Measurements from ENCODE around the gene ABCC10.
A peak's percentile ranks its signal among the peaks of the same experiment; 100 is the strongest.
"Not testable (repeated sequence)": the region's sequence is repeated elsewhere in the genome, so short reads cannot be mapped to it uniquely, and the experiment has no call there.

ABCC10 gene

GRCh38 chr6:43391440-43392031 lies 35.8 kb upstream of the ABCC10 start:
- H3K9ac ChIP-seq (ENCODE audit: low read length): no peak overlapping the region
- H3K27ac ChIP-seq (ENCODE audit: low read length): no peak overlapping the region
- TF ChIP-seq, protein P1, sequence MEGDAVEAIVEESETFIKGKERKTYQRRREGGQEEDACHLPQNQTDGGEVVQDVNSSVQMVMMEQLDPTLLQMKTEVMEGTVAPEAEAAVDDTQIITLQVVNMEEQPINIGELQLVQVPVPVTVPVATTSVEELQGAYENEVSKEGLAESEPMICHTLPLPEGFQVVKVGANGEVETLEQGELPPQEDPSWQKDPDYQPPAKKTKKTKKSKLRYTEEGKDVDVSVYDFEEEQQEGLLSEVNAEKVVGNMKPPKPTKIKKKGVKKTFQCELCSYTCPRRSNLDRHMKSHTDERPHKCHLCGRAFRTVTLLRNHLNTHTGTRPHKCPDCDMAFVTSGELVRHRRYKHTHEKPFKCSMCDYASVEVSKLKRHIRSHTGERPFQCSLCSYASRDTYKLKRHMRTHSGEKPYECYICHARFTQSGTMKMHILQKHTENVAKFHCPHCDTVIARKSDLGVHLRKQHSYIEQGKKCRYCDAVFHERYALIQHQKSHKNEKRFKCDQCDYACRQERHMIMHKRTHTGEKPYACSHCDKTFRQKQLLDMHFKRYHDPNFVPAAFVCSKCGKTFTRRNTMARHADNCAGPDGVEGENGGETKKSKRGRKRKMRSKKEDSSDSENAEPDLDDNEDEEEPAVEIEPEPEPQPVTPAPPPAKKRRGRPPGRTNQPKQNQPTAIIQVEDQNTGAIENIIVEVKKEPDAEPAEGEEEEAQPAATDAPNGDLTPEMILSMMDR (IDR thresholded peaks at IDR 0.05; ENCODE audit: low read length): no peak
- no peaks in the 10 kb centered on the region for H3K79me2 ChIP-seq (ENCODE audit: low read length)
- no peaks in the 10 kb centered on the region for H3K9me3 ChIP-seq (replicated peaks; ENCODE audit: insufficient read depth, low read length)
- H3K9me2 ChIP-seq (replicated peaks; ENCODE audit: insufficient read depth, low read length): no peaks in the 10 kb centered on the region
- H3K4me1 ChIP-seq (ENCODE audit: low read length): no peaks in the 10 kb centered on the region
- no peak overlapping the region for H3K4me3 ChIP-seq (ENCODE audit: low read length)
- H3K4me2 ChIP-seq (ENCODE audit: low read depth, low read length): no peak overlapping the region
- H3K36me3 ChIP-seq (replicated peaks; ENCODE audit: insufficient read depth, low read length): no peaks in the 10 kb centered on the region
- H2AFZ ChIP-seq (ENCODE audit: low read length): no peak overlapping the region
- no peaks in the 10 kb centered on the region for H4K20me1 ChIP-seq (ENCODE audit: insufficient read depth, low read length)
- no peaks in the 10 kb centered on the region for H3F3A ChIP-seq (ENCODE audit: insufficient read depth, low read length)
- DNase-seq: no peak
- no peaks in the 10 kb centered on the region for H3K27me3 ChIP-seq (replicated peaks; ENCODE audit: insufficient read depth, low read length)

- not testable (repeated sequence) for H3K9ac ChIP-seq (ENCODE audit: low read length); DNase-seq; H3K4me3 ChIP-seq (ENCODE audit: low read length); H4K20me1 ChIP-seq (ENCODE audit: insufficient read depth, low read length); H3K9me3 ChIP-seq (replicated peaks; ENCODE audit: insufficient read depth, low read length); H3K4me2 ChIP-seq (ENCODE audit: low read depth, low read length); H3K36me3 ChIP-seq (replicated peaks; ENCODE audit: insufficient read depth, low read length); H3F3A ChIP-seq (ENCODE audit: insufficient read depth, low read length); H3K27ac ChIP-seq (ENCODE audit: low read length); H3K4me1 ChIP-seq (ENCODE audit: low read length); H3K27me3 ChIP-seq (replicated peaks; ENCODE audit: insufficient read depth, low read length); H3K79me2 ChIP-seq (ENCODE audit: low read length); H3K9me2 ChIP-seq (replicated peaks; ENCODE audit: insufficient read depth, low read length)
- 0 out of 2 replicates have a peak overlapping the region, but pooled peaks have one; percentile 27 for H2AFZ ChIP-seq (ENCODE audit: low read length)
Measured at GRCh38 chr6:43393133-43393532, 34.2 kb upstream of the ABCC10 start.

DNA sequence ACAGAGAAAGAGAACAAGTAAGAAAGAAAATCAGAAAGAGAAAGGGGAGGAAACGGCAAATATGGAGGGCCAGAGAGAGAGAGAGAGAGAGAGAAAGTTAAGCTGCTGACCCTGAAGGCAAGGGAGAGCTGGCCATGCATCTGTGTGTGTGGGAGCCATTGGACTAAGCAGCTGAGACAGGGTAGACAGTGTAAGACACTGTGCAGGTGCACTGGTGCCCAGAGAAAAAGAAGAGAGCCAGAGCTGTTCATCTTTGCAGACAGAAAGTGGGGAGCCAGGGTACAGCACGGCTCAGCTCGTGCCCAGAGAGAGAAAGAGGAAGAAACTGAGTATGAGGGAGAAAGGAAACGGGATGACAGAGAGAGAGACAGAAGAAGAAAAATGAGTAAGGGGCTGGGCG lies 33.7 kb upstream of the ABCC10 start:
- Histone ChIP-seq H3K27ac (ENCODE audit: low read length) (no peak overlapping the region), H3K79me2 (ENCODE audit: low read length) (no peaks in the 10 kb centered on the region), H4K20me1 (ENCODE audit: insufficient read depth, low read length) (no peaks in the 10 kb centered on the region), H3K9me2 (replicated peaks; ENCODE audit: insufficient read depth, low read length) (no peaks in the 10 kb centered on the region), H3K4me3 (ENCODE audit: low read length) (no peak overlapping the region), H3K4me2 (ENCODE audit: low read depth, low read length) (no peak overlapping the region), H3K9me3 (replicated peaks; ENCODE audit: insufficient read depth, low read length) (no peaks in the 10 kb centered on the region), H3F3A (ENCODE audit: insufficient read depth, low read length) (no peaks in the 10 kb centered on the region), H3K36me3 (replicated peaks; ENCODE audit: insufficient read depth, low read length) (no peaks in the 10 kb centered on the region), H2AFZ (ENCODE audit: low read length) (0 out of 2 replicates have a peak overlapping the region, but pooled peaks have one; percentile 27), H3K27me3 (replicated peaks; ENCODE audit: insufficient read depth, low read length) (no peaks in the 10 kb centered on the region), H3K4me1 (ENCODE audit: low read length) (no peaks in the 10 kb centered on the region), H3K9ac (ENCODE audit: low read length) (no peak overlapping the region)
- no peak for DNase-seq
- TF ChIP-seq EZH2 (optimal IDR thresholded peaks at IDR 0.05; ENCODE audit: low read depth, low read length): no peak
- TF ChIP-seq, protein P1 (IDR thresholded peaks at IDR 0.05; ENCODE audit: low read length): no peak
- no peak for TF ChIP-seq EZH2phosphoT487 (IDR thresholded peaks at IDR 0.05; ENCODE audit: low read length)

DNA sequence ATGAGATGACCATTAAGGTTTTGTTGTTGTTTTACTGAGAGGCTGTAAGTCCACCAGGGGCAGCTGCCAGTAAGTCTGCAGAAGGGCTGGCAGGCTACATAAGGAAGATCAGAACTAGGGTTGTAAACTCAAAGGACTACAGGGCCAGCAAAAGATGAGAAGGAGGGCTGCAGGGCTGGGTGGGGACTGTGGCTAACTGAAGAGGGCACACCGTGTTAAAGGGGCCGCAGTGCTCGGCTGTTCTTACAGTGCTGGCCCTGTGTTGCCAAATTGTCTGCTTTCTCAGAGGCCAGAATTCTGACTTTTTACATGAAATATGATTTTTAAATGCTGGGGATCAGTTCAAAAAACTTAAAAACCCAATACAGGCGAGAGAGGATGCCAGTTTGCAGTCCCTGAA lies 32.4 kb upstream of the ABCC10 start:
- DNase-seq: no peak
- Histone ChIP-seq H3K27me3 (replicated peaks; ENCODE audit: insufficient read depth, low read length) (no peaks in the 10 kb centered on the region), H3K27ac (ENCODE audit: low read length) (no peak overlapping the region), H3K9me2 (replicated peaks; ENCODE audit: insufficient read depth, low read length) (no peaks in the 10 kb centered on the region), H2AFZ (ENCODE audit: low read length) (no peak overlapping the region), H3K4me2 (ENCODE audit: low read depth, low read length) (no peak overlapping the region), H3K9me3 (replicated peaks; ENCODE audit: insufficient read depth, low read length) (no peaks in the 10 kb centered on the region), H3K36me3 (replicated peaks; ENCODE audit: insufficient read depth, low read length) (no peaks in the 10 kb centered on the region), H3F3A (ENCODE audit: insufficient read depth, low read length) (no peaks in the 10 kb centered on the region), H3K79me2 (ENCODE audit: low read length) (no peaks in the 10 kb centered on the region), H3K9ac (ENCODE audit: low read length) (no peak overlapping the region), H3K4me1 (ENCODE audit: low read length) (no peaks in the 10 kb centered on the region), H3K4me3 (ENCODE audit: low read length) (no peak overlapping the region), H4K20me1 (ENCODE audit: insufficient read depth, low read length) (no peaks in the 10 kb centered on the region)
- TF ChIP-seq, protein P1 (IDR thresholded peaks at IDR 0.05; ENCODE audit: low read length): no peak
- TF ChIP-seq EZH2phosphoT487 (IDR thresholded peaks at IDR 0.05; ENCODE audit: low read length): no peak
- TF ChIP-seq EZH2 (optimal IDR thresholded peaks at IDR 0.05; ENCODE audit: low read depth, low read length): no peak

All from MM.1S (cell line).